NCI-H774 (cell line): ENCODE data around the gene LONRF2.
"Not testable (repeated sequence)": the region's sequence is repeated elsewhere in the genome, so short reads cannot be mapped to it uniquely, and the experiment has no call there.

Source experiments
- DNase-seq: peaks from one replicate; lab custom pipeline; 2025; lab: John Stamatoyannopoulos, UW

LONRF2 gene

GRCh38 chr2:100321866-100322820 lies at the start of gene LONRF2:
Gene LONRF2, minus strand, starts transcription at chr2:100322501. Its CDS starts 408 bp downstream, at chr2:100322093.
- peak; percentile 32 for DNase-seq

- no peak for DNase-seq
These were observed 44.9 kb upstream of the LONRF2 start for GRCh38 chr2:100367163-100367562.

DNA sequence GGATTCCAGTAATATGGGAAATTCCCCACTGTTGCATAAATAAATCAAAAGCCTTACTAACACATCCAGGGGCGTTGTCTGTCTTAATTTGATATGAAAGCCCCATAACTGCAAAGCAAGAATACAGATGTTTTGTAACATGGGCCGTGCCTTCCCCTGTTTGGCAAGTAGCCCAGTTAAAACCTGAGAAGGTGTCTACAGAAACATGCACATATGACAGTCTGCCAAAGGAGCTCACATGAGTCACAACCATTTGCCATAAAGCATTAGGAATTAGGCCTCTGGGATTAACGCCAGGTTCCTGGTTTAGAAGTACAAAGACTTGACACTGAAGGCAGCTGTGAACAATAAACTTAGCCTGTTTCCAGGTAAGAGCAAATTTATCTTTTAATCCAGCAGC lies 43.1 kb upstream of the LONRF2 start:
- peak; percentile 60 for DNase-seq

DNA sequence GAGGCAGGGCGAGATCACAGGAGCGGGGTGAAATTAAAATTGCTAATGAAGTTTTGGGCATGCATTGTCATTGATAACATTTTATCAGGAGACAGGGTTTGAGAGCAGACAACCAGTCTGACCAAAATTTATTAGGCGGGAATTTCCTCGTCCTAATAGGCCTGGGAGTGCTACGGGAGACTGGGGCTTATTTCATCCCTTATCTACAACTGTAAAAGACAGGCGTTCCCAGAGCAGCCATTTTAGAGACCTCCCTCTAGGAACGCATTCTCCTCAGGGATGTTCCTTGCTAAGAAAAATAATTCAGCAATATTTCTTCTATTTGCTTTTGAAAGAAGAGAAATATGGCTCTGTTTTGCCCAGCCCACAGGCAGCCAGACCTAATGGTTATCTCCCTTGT lies 40.0 kb upstream of the LONRF2 start:
- DNase-seq, result not testable (repeated sequence)

GRCh38 chr2:100359576-100359975 lies 37.3 kb upstream of the LONRF2 start:
- no peak for DNase-seq

GRCh38 chr2:100358554-100358953 lies 36.3 kb upstream of the LONRF2 start:
- DNase-seq, result no peak

- no peak for DNase-seq
These were observed 30.2 kb upstream of the LONRF2 start for GRCh38 chr2:100352521-100352920.

GRCh38 chr2:100350661-100351185 lies 28.4 kb upstream of the LONRF2 start:
- DNase-seq, result no peak

- DNase-seq, result not testable (repeated sequence)
These were observed 22.8 kb upstream of the LONRF2 start for GRCh38 chr2:100345144-100345543.

DNA sequence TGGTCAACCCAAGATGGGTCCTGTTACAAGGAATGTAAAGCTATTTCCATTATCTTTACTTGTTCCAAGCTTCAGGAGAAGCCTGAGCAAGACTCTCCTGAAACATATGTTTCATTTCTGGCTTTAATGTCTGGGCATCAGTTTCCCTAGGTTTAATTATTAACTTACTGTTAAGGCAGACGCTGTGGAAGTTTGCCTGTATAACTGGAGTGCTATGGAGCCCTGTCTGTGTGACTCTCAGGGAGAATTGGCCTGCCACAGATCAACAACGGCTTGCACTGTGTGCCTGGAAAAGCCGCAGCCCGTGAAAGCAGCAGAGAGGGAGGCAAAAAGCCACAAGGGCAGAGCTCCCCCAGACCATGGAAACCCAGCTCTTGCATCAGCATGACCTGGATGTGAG lies 22.1 kb upstream of the LONRF2 start:
- no peak for DNase-seq

- DNase-seq, result not testable (repeated sequence)
These were observed 20.2 kb upstream of the LONRF2 start for GRCh38 chr2:100342466-100342865.

GRCh38 chr2:100339823-100340222 lies 17.5 kb upstream of the LONRF2 start:
- DNase-seq, result peak; percentile 41

DNA sequence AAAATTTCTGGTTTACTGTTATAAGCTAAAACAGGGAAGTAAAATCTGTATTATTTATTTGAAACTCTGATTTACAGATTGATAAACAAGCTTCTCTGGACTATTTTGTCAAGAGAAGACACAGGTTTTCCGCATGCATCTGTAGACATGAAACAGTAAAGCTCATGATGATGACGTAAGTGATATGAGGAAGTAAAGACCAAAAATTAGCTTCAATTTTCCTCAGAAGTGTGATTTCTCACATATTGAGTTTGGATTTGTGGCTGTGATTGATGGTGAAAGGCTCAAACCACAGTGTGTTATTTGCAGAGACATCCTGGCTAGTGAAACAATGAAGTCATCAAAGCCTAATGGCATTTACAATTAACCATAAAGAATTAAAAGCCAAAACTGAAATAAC lies 12.6 kb upstream of the LONRF2 start:
- DNase-seq, result no peak

- no peak for DNase-seq
These were observed 5.4 kb upstream of the LONRF2 start for GRCh38 chr2:100327742-100328141.

DNA sequence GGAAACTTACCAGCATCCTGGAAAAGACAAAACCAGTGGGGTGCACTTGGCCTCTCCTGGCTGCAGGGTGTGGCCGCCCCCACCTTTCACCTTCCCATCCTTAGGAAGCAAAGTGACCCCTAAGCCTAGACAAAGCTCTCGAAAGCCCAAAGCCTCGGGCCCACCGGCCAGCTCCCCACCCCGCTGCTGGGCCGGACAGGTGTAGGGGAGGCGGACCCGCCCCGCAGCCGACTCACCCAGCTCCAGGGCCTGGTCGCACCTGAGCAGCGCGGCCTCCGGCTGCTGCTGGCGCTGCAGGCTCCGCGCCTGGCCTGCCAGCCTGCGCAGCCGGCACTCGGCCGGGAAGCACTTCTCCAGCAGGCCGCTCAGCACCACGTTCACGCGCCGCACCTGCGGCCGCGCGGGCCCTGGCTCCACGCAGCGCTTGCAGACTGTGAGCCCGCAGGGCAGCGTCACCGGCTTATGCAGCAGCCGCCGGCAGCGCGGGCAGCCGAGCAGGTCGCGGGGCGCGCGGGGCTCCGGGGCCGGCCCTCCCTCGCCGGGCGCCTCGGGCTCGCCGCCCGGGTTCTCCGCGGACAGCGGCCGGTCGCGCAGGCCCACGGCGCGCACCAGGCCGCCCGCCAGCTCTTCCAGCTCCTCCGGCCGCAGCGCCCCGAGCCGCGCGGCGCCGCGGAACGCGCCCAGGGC lies 979 bp downstream of the LONRF2 start:
- DNase-seq, result no peak

GRCh38 chr2:100320547-100321178 lies 1.6 kb downstream of the LONRF2 start:
- DNase-seq, result peak; percentile 25

DNA sequence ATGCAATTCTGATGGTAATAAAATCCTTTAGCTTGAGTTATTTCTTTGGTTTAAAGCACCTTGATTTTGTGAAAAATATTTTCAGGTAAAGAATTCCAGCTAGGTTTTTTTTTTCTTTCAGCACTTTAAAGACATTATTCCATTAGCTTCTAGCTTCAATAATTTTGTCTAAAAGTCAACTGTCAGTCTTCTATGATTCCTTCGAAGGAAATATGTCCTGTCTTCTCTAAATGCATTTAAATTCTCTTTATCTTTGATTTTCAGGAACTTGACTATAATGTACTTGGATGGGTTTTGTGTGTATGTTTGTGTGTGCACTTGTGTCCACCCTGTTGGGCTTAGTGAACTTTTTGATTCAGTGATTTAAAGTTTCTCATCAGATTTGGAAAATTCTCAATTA lies 4.7 kb downstream of the LONRF2 start:
- DNase-seq, result no peak

DNA sequence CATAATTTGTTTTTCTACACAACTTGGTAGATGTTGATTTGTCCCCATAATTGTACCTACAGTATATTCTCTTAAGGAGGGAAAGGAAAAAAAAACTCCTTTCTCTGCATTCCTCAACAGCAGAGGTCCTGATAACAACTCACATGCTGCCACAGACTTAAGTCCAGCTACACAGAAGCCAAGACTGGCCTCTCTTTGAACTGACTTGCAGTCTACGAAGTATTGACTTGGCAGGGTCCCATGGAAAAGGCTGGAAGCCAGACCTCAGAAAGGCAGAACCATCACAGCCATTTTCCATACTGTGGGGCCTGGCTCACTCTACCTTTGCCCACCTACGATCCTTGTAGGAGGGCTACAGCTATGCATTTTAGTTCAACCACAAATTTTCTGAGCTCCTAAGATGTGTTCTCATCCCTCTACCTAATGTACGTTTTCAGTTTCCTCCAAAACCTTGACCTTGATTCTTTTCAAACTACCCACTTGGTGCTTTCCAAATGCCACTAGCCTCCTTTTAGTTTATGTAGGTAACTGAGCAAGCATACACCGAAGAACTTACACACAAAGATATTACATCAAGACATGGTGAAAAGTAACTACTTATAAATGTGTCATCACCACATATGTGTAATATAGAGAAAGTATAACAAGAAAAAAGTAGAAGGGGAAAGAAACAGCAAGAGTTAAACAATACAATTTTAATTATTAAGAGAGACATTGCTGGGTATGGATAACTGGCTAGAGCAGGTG lies 12.2 kb downstream of the LONRF2 start:
- no peak for DNase-seq

DNA sequence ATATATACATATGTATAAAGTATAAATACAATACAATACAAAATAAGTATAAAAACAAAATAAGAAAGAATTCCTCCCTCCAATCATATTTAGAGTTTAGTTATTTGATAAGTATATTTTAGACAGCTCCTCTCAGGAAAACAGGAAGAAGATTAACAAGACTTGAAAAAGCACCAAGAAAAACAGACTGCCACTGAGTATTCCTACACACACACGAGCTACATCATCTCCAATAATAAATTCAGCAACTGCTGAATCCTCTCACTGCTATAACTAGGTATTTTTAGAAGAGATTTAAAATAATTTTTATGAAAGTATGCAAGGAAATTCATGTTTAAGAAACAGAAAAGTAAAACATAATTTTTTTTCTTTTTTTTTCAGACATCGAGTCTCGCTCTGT lies 13.0 kb downstream of the LONRF2 start:
- DNase-seq, result no peak

- no peak for DNase-seq
These were observed 18.6 kb downstream of the LONRF2 start for GRCh38 chr2:100303744-100304143.

GRCh38 chr2:100302585-100302892 lies 19.8 kb downstream of the LONRF2 start:
- no peak for DNase-seq
